Smooth muscle cell (in vitro differentiated cells): Measurements from ENCODE around the gene STRN4. TPM values are rescaled to one million over a fixed set of nuclear protein-coding genes. Genes with fewer than 3 reads are reported as not detected.
A peak's percentile ranks its signal among the peaks of the same experiment; 100 is the strongest.
"Not testable (repeated sequence)": the region's sequence is repeated elsewhere in the genome, so short reads cannot be mapped to it uniquely, and the experiment has no call there.

Experiments
- DNase-seq: peaks from one replicate; lab custom pipeline; 2025; ENCODE audit not compliant: unreplicated experiment; lab: John Stamatoyannopoulos, UW
- H2AFZ ChIP-seq: fragments of 200-600 bp; sonication (generic); 2 replicates; pipeline ENCODE4 v1.6.0; 2016; ENCODE audit warnings: antibody characterized with exemption, low read depth, mild to moderate bottlenecking
- H3F3A ChIP-seq: fragments of 200-600 bp; sonication (generic); 2 replicates; pipeline ENCODE4 v1.6.0; 2017; ENCODE audit warnings: antibody characterized with exemption, low read depth
- H3K27ac ChIP-seq: fragments of 200-600 bp; sonication (generic); 2 replicates; pipeline ENCODE4 v1.5.1; 2016; ENCODE audit warnings: low read depth, mild to moderate bottlenecking
- H3K27me3 ChIP-seq: fragments of 200-600 bp; sonication (generic); 2 replicates; pipeline ENCODE4 v1.6.1; 2016; ENCODE audit warnings: low read depth, mild to moderate bottlenecking
- H3K36me3 ChIP-seq: fragments of 200-600 bp; sonication (generic); 2 replicates; pipeline ENCODE4 v1.5.1; 2016; ENCODE audit warnings: low read depth
- H3K4me1 ChIP-seq: fragments of 200-600 bp; sonication (generic); 2 replicates; pipeline ENCODE4 v1.5.1; 2016; ENCODE audit warnings: low read depth
- H3K4me2 ChIP-seq: fragments of 200-600 bp; sonication (generic); 2 replicates; pipeline ENCODE4 v1.6.0; 2016; ENCODE audit warnings: mild to moderate bottlenecking
- H3K4me3 ChIP-seq: fragments of 200-600 bp; sonication (generic); 2 replicates; pipeline ENCODE4 v1.5.1; 2016; ENCODE audit warnings: mild to moderate bottlenecking
- H3K79me2 ChIP-seq: fragments of 200-600 bp; sonication (generic); 2 replicates; pipeline ENCODE4 v1.6.0; 2016; ENCODE audit warnings: low read depth, mild to moderate bottlenecking
- H3K9ac ChIP-seq: fragments of 200-600 bp; sonication (generic); 2 replicates; pipeline ENCODE4 v1.6.0; 2016; ENCODE audit warnings: low read depth
- H3K9me3 ChIP-seq: fragments of 200-600 bp; sonication (generic); replicated peaks from 2 replicates; pipeline ENCODE4 v1.5.1; 2016; ENCODE audit warnings: low read depth
- H4K20me1 ChIP-seq: fragments of 200-600 bp; sonication (generic); 2 replicates; pipeline ENCODE4 v1.6.0; 2016; ENCODE audit warnings: low read depth
- CTCF ChIP-seq: fragments of 200-600 bp; sonication (generic); IDR thresholded peaks from 2 replicates; pipeline ENCODE4 v1.5.1; 2017; ENCODE audit warnings: borderline replicate concordance, mild to moderate bottlenecking, antibody characterized with exemption; ENCODE audit not compliant: insufficient read depth, poor library complexity, severe bottlenecking
- WGBS: methylation state at CpG from one replicate; pipeline ENCODE4 v1.1.7; 2016; ENCODE audit warnings: low lambda C conversion rate; 5-methylcytosine and 5-hydroxymethylcytosine counted together
- polyA plus RNA-seq: library from polyadenylated mRNA; unstranded; fragments of >200 nt; fragmentation: Nextera tagmentation; extraction: Ambion mirVana; gene quantifications from 2 replicates; pipeline ENCODE4 v1.2.1, GENCODE V29; 2016
- total RNA-seq: library from RNA; depleted of rRNA; stranded (reverse); fragments of >200 nt; gene quantifications from 2 replicates; pipeline ENCODE4 v1.2.3, GENCODE V29; 2014

The STRN4 gene
- total and polyA plus RNA-seq, 2 experiments from 2014 or later: 47.1 to 69.1 TPM

GRCh38 chr19:46784262-46785053, 38.2 kb upstream of the STRN4 start:
- TF ChIP-seq CTCF: peak; percentile 31
- WGBS: 15% methylated on average over 17 of the region's 17 CpGs
- Histone ChIP-seq H3K4me3 (peak overlapping the region; percentile 72), H3K27me3 (no peaks in the 10 kb centered on the region), H3F3A (peaks cover 22% of the 10 kb centered on the region), H3K9ac (peak overlapping the region; percentile 89), H4K20me1 (peaks cover 86% of the 10 kb centered on the region), H3K79me2 (peaks cover 82% of the 10 kb centered on the region), H2AFZ (no peak overlapping the region), H3K36me3 (no peaks in the 10 kb centered on the region), H3K9me3 (no peaks in the 10 kb centered on the region), H3K4me1 (peaks cover 11% of the 10 kb centered on the region), H3K4me2 (peak overlapping the region; percentile 85), H3K27ac (peak overlapping the region; percentile 93)
- peak; percentile 41 for DNase-seq

GRCh38 chr19:46783670-46784069, 37.4 kb upstream of the STRN4 start:
- Histone ChIP-seq H3K36me3 (no peaks in the 10 kb centered on the region), H4K20me1 (peaks cover 93% of the 10 kb centered on the region), H3K4me2 (peak overlapping the region; percentile 85)

GRCh38 chr19:46782355-46783019, 36.2 kb upstream of the STRN4 start:
- DNase-seq: no peak
- no peak overlapping the region for H3K4me2 ChIP-seq
- no peak for TF ChIP-seq CTCF
- H3K79me2 ChIP-seq: peaks cover 78% of the 10 kb centered on the region
- H3K27me3 ChIP-seq: no peaks in the 10 kb centered on the region
- H3K36me3 ChIP-seq: no peaks in the 10 kb centered on the region
- peaks cover 11% of the 10 kb centered on the region for H3K4me1 ChIP-seq
- H3F3A ChIP-seq: peaks cover 17% of the 10 kb centered on the region
- no peak overlapping the region for H2AFZ ChIP-seq
- no peak overlapping the region for H3K4me3 ChIP-seq
- WGBS: 98% methylated on average over 6 of the region's 7 CpGs
- no peaks in the 10 kb centered on the region for H3K9me3 ChIP-seq
- H3K27ac ChIP-seq: no peak overlapping the region
- H3K9ac ChIP-seq: no peak overlapping the region
- peaks cover 97% of the 10 kb centered on the region for H4K20me1 ChIP-seq

More at GRCh38 chr19:46783670-46784069, 37.4 kb upstream of the STRN4 start:
- Histone ChIP-seq H3K79me2 (peaks cover 86% of the 10 kb centered on the region), H2AFZ (no peak overlapping the region), H3K27ac (peak overlapping the region; percentile 93), H3K4me1 (peaks cover 11% of the 10 kb centered on the region), H3K4me3 (peak overlapping the region; percentile 72), H3F3A (peaks cover 17% of the 10 kb centered on the region), H3K9ac (no peak overlapping the region), H3K9me3 (no peaks in the 10 kb centered on the region), H3K27me3 (no peaks in the 10 kb centered on the region)
- TF ChIP-seq CTCF: no peak
- 52% methylated on average over 2 of the region's 2 CpGs for WGBS
- no peak for DNase-seq

GRCh38 chr19:46777956-46778645, 31.9 kb upstream of the STRN4 start:
- not testable (repeated sequence) for H3K4me3 ChIP-seq, H3K27me3 ChIP-seq, H3K9ac ChIP-seq, H3K36me3 ChIP-seq, H3K4me1 ChIP-seq, H3K9me3 ChIP-seq, H3F3A ChIP-seq, H3K4me2 ChIP-seq, H3K27ac ChIP-seq, DNase-seq, H2AFZ ChIP-seq
- Histone ChIP-seq H4K20me1 (peaks cover 78% of the 10 kb centered on the region), H3K79me2 (peaks cover 36% of the 10 kb centered on the region)
- WGBS: 99% methylated on average over 12 of the region's 12 CpGs
